GM18526 (cell line): ENCODE measurements around the gene ELF3.

Experiments used
- POLR2A ChIP-seq: IDR thresholded peaks from 3 replicates; pipeline ENCODE4 v1.6.1; 2011; ENCODE audit not compliant: insufficient read length; ENCODE audit errors: extremely low read depth

Gene ELF3

GRCh38 chr1:202016811-202017748 lies 6.7 kb downstream of the ELF3 start:
- no peak for TF ChIP-seq POLR2A

GRCh38 chr1:202017749-202018467 lies 7.5 kb downstream of the ELF3 start:
- no peak for TF ChIP-seq POLR2A

- TF ChIP-seq POLR2A = no peak
Observed at GRCh38 chr1:202018468-202019234, 8.3 kb downstream of the ELF3 start.

- TF ChIP-seq POLR2A = no peak
Observed at GRCh38 chr1:202023001-202023433, 12.6 kb downstream of the ELF3 start.

GRCh38 chr1:202029171-202029665 lies 18.8 kb downstream of the ELF3 start:
- TF ChIP-seq POLR2A = no peak

GRCh38 chr1:202029727-202030126 lies 19.3 kb downstream of the ELF3 start:
- no peak for TF ChIP-seq POLR2A

GRCh38 chr1:202031796-202032195 lies 21.4 kb downstream of the ELF3 start:
- TF ChIP-seq POLR2A = no peak

GRCh38 chr1:202034149-202034682 lies 23.8 kb downstream of the ELF3 start:
- TF ChIP-seq POLR2A = no peak

GRCh38 chr1:202034683-202035462 lies 24.5 kb downstream of the ELF3 start:
- no peak for TF ChIP-seq POLR2A

GRCh38 chr1:202036595-202037387 lies 26.4 kb downstream of the ELF3 start:
- no peak for TF ChIP-seq POLR2A

- TF ChIP-seq POLR2A = no peak
Observed at GRCh38 chr1:202037706-202038296, 27.4 kb downstream of the ELF3 start.

GRCh38 chr1:202038688-202039346 lies 28.4 kb downstream of the ELF3 start:
- no peak for TF ChIP-seq POLR2A

- no peak for TF ChIP-seq POLR2A
Observed at GRCh38 chr1:202045705-202046104, 35.3 kb downstream of the ELF3 start.

GRCh38 chr1:202046227-202046626 lies 35.8 kb downstream of the ELF3 start:
- no peak for TF ChIP-seq POLR2A
